ENCODE results near the gene LRRC8B. TPM values are rescaled to one million over a fixed set of nuclear protein-coding genes. Genes with fewer than 3 reads are reported as not detected.

LRRC8B gene
- total and polyA plus RNA-seq, 2 of the 8 experiments (the other 6 are each of a cell fraction or from before 2014, with no cell fraction given) = 18.4 to 29.2 TPM

GRCh38 chr1:89546934-89547562, 22.4 kb downstream of the LRRC8B start:
- ChIA-PET CTCF (ENCODE audit: partially characterized antibody) (no interaction called here), POLR2A (ENCODE audit: partially characterized antibody) (no interaction called here)
- Histone ChIP-seq H3K27ac (ENCODE audit: low read depth, low read length) (no peak overlapping the region), H3K36me3 (ENCODE audit: control insufficient read depth in 2 of 4, insufficient read depth in 4 of 4, low read length in 3 of 4) (no peaks in the 10 kb centered on the region), H3K23me2 (ENCODE audit: low read depth, low read length) (no peaks in the 10 kb centered on the region), H3K14ac (ENCODE audit: insufficient read length) (no peak overlapping the region), H2AK5ac (ENCODE audit: low read depth, low read length) (no peak overlapping the region), H3K9me3 (ENCODE audit: insufficient read depth in 2 of 2, low read depth in 1 of 2, low read length in 1 of 2) (no peaks in the 10 kb centered on the region), H2AFZ (ENCODE audit: low read length) (no peak overlapping the region), H4K8ac (ENCODE audit: extremely low read depth, insufficient read depth, low read length) (no peak overlapping the region), H2BK20ac (ENCODE audit: low read length) (no peak overlapping the region), H3K9ac (replicated peaks in 1 of 4; ENCODE audit: extremely low read depth in 1 of 4, low read depth in 3 of 4, low read length in 3 of 4) (no peak overlapping the region), H3K18ac (ENCODE audit: extremely low read depth, low read length) (no peak overlapping the region), H3K4me2 (ENCODE audit: insufficient read depth in 1 of 2, low read depth in 2 of 2, low read length in 2 of 2) (no peak overlapping the region), H2BK15ac (ENCODE audit: low read length) (no peak overlapping the region), H3K79me1 (ENCODE audit: low read depth, low read length) (no peaks in the 10 kb centered on the region), H3K27me3 (replicated peaks in 1 of 4; ENCODE audit: control insufficient read depth in 3 of 4, extremely low read depth in 1 of 4, insufficient read depth in 3 of 4, low read length in 3 of 4) (no peaks in the 10 kb centered on the region), H3K56ac (replicated peaks; ENCODE audit: insufficient read length, low read depth, low read length) (no peak overlapping the region), H4K91ac (replicated peaks; ENCODE audit: insufficient read length, low read length) (no peak overlapping the region), H4K5ac (ENCODE audit: insufficient read length, low read depth, low read length) (no peak overlapping the region), H2BK12ac (ENCODE audit: low read depth, low read length) (no peak overlapping the region), H3K79me2 (ENCODE audit: control insufficient read depth in 1 of 2, insufficient read depth in 2 of 2, low read length in 2 of 2) (peaks cover 0 to 53% of the 10 kb centered on the region in 2 experiments; a peak in 2 of 4 replicates), H3K23ac (ENCODE audit: insufficient read length) (no peak overlapping the region), H4K20me1 (replicated peaks in 1 of 2; ENCODE audit: control insufficient read depth in 1 of 2, insufficient read depth in 2 of 2, low read length in 2 of 2) (peaks cover 3 to 4% of the 10 kb centered on the region in 2 experiments), H3K4me3 (ENCODE audit: extremely low read depth in 1 of 4, insufficient read depth in 2 of 4, low read depth in 3 of 4, low read length in 4 of 4) (no peak overlapping the region), H3K4me1 (replicated peaks in 1 of 4; ENCODE audit: control insufficient read depth in 3 of 4, insufficient read depth in 4 of 4, low read length in 3 of 4) (no peaks in the 10 kb centered on the region), H2BK5ac (ENCODE audit: low read depth, low read length) (no peak overlapping the region), H2BK120ac (replicated peaks; ENCODE audit: low read depth, low read length) (no peak overlapping the region), H3K4ac (replicated peaks; ENCODE audit: insufficient read length, low read depth, low read length) (no peak overlapping the region)
- FAIRE-seq = no peak
- no peak for DNase-seq (ENCODE audit: low read depth in 1 of 2, low spot score in 2 of 2)
- TF ChIP-seq TAF7 (optimal IDR thresholded peaks at IDR 0.05; ENCODE audit: borderline replicate concordance, low read depth, low read length) = no peak
- no peak for TF ChIP-seq EGR1 (IDR thresholded peaks at IDR 0.05; ENCODE audit: borderline replicate concordance, low read depth, low read length)
- TF ChIP-seq POLR2A (IDR thresholded peaks at IDR 0.05; ENCODE audit: control extremely low read depth in 1 of 2, low read depth in 2 of 2, low read length in 2 of 2) = no peak
- TF ChIP-seq NRF1 (IDR thresholded peaks at IDR 0.05; ENCODE audit: low read depth, low read length) = no peak
- TF ChIP-seq SUZ12 (IDR thresholded peaks at IDR 0.05; ENCODE audit: low read length) = no peak
- no peak for TF ChIP-seq MAX (IDR thresholded peaks at IDR 0.05)
- no peak for TF ChIP-seq YY1 (IDR thresholded peaks at IDR 0.05; ENCODE audit: low read depth, low read length)
- no peak for TF ChIP-seq POLR2AphosphoS5 (IDR thresholded peaks at IDR 0.05; ENCODE audit: low read depth, low read length)
- TF ChIP-seq EZH2 (IDR thresholded peaks at IDR 0.05; ENCODE audit: low read depth, low read length, severe bottlenecking) = no peak
- no peak for TF ChIP-seq TCF12 (IDR thresholded peaks at IDR 0.05; ENCODE audit: low read depth, low read length)
- TF ChIP-seq CTCF (IDR thresholded peaks at IDR 0.05; ENCODE audit: control extremely low read depth in 1 of 3, insufficient read depth in 1 of 3, low read depth in 1 of 3, low read length in 3 of 3) = no peak
- no peak for TF ChIP-seq RAD21 (IDR thresholded peaks at IDR 0.05 in 1 of 2, conservative IDR thresholded peaks at IDR 0.05 in 1 of 2; ENCODE audit: low read depth in 2 of 2, low read length in 2 of 2)

Measured in H1 (cell line).